Spleen (tissue), 11 donors: Measurements from ENCODE around the gene QRFP. TPM values are rescaled to one million over a fixed set of nuclear protein-coding genes. Genes with fewer than 3 reads are reported as not detected.

Experiments
- DNase-seq: peaks from one replicate; pipeline ENCODE4 v3.0.0-alpha.2; 2020
- H3K27ac ChIP-seq, 8 donors: fragments of 200-600 bp; sonication (generic) in 7 of 8; 1 replicate in 4 of 8; 2 replicates in 4 of 8; pipeline versions ENCODE4 v1.5.0 to v1.8.0; 2016 to 2021; ENCODE audit warnings: inconsistent platforms in 4 of 8, mild to moderate bottlenecking in 4 of 8, moderate library complexity in 1 of 8
- H3K27me3 ChIP-seq, 7 donors: fragments of 200-600 bp; sonication (generic) in 6 of 7; replicated peaks in 1 of 7; 1 replicate in 4 of 7; 2 replicates in 3 of 7; pipeline versions ENCODE4 v1.5.0 to v1.8.0; 2016 to 2021; ENCODE audit warnings: inconsistent platforms in 3 of 7, mild to moderate bottlenecking in 1 of 7
- H3K36me3 ChIP-seq, 6 donors: fragments of 200-600 bp; sonication (generic) in 5 of 6; 1 replicate in 4 of 6; 2 replicates in 2 of 6; pipeline versions ENCODE4 v1.5.0 to v1.8.0; 2016 to 2021; ENCODE audit warnings: inconsistent platforms in 2 of 6
- H3K4me1 ChIP-seq, 6 donors: fragments of 200-600 bp; sonication (generic) in 5 of 6; 1 replicate in 3 of 6; 2 replicates in 3 of 6; pipeline versions ENCODE4 v1.5.0 to v1.8.0; 2016 to 2021; ENCODE audit warnings: inconsistent platforms in 3 of 6
- H3K4me3 ChIP-seq, 8 donors: fragments of 200-600 bp; sonication (generic) in 7 of 8; 1 replicate in 4 of 8; 2 replicates in 4 of 8; pipeline versions ENCODE4 v1.5.0 to v1.8.0; 2016 to 2021; ENCODE audit warnings: inconsistent platforms in 4 of 8, mild to moderate bottlenecking in 4 of 8, moderate library complexity in 2 of 8
- H3K9me3 ChIP-seq, 8 donors: fragments of 200-600 bp; sonication (generic) in 7 of 8; 1 replicate in 4 of 8; 2 replicates in 4 of 8; pipeline versions ENCODE4 v1.5.0 to v1.8.0; 2016 to 2021; ENCODE audit warnings: inconsistent platforms in 4 of 8
- POLR2A ChIP-seq, 3 donors: fragments of 450-650 bp; IDR thresholded peaks; one replicate each; pipeline ENCODE4 v1.5.1; 2017; ENCODE audit warnings: antibody characterized with exemption in 3 of 3, mild to moderate bottlenecking in 1 of 3
- POLR2AphosphoS5 ChIP-seq, 3 donors: sonication (generic); formaldehyde crosslinking; IDR thresholded peaks; one replicate each; pipeline ENCODE4 v1.5.1; 2017; ENCODE audit warnings: antibody characterized with exemption in 3 of 3
- WGBS, 5 donors: extraction: QIAGEN DNeasy Blood & Tissue Kit in 3 of 5; methylation state at CpG; one replicate each; pipeline versions ENCODE4 v1.1.5 to v1.1.7; 2013 to 2018; 5-methylcytosine and 5-hydroxymethylcytosine counted together
- intact Hi-C: fragments of 100-400 bp; cut with DNase I; formaldehyde crosslinking; loops from one replicate; pipeline ENCODE4 v1.15.0; 2023; ENCODE audit warnings: low total_unique reads
- polyA plus RNA-seq, 3 donors: library from polyadenylated mRNA; stranded (reverse); fragments of 200-250 nt; gene quantifications; one replicate each; pipeline ENCODE4 v1.2.1, GENCODE V29; 2013
- total RNA-seq, 7 donors: library from RNA; depleted of rRNA in 3 of 7; stranded (reverse); fragments of >200 nt in 3 of 7; fragmentation: NEBNext Ultra II Directional in 4 of 7; extraction: Animal tissue kit (Norgen Biotek cat#: 25700) in 4 of 7; gene quantifications; one replicate each; pipeline versions ENCODE4 v1.1.0 to v1.2.1, GENCODE V29; 2016 to 2021
- TF ChIP-seq, protein P1 (sequence below), 11 experiments: fragments of 200-600 bp in 7 of 11; fragments of 450-650 bp in 4 of 11; sonication (generic) in 4 of 11; IDR thresholded peaks in 8 of 11; conservative IDR thresholded peaks in 3 of 11; 1 replicate in 7 of 11; 2 replicates in 4 of 11; pipeline versions ENCODE4 v1.4.0 to v1.8.0; 2016 to 2021; ENCODE audit warnings: antibody characterized with exemption in 11 of 11, inconsistent platforms in 4 of 11, mild to moderate bottlenecking in 1 of 11
- donor health status: healthy with polysubstance abuse.
- donor health status: DM: no; HTN: no; CAD: no; lungs with moderate emphysema.
- donor health status: DM: no; HTN: no; CAD: no.
- donor health status: Bipolar disorder and iron deficiency.
- donor health status: healthy.
- donor health status: DM: no; HTN: no; CAD: no.
- donor health status: DM: yes; HTN: yes; CAD: no.

Gene QRFP
- total and polyA plus RNA-seq, 10 donors = 0.13 to 0.16 TPM; not detected in 8

DNA sequence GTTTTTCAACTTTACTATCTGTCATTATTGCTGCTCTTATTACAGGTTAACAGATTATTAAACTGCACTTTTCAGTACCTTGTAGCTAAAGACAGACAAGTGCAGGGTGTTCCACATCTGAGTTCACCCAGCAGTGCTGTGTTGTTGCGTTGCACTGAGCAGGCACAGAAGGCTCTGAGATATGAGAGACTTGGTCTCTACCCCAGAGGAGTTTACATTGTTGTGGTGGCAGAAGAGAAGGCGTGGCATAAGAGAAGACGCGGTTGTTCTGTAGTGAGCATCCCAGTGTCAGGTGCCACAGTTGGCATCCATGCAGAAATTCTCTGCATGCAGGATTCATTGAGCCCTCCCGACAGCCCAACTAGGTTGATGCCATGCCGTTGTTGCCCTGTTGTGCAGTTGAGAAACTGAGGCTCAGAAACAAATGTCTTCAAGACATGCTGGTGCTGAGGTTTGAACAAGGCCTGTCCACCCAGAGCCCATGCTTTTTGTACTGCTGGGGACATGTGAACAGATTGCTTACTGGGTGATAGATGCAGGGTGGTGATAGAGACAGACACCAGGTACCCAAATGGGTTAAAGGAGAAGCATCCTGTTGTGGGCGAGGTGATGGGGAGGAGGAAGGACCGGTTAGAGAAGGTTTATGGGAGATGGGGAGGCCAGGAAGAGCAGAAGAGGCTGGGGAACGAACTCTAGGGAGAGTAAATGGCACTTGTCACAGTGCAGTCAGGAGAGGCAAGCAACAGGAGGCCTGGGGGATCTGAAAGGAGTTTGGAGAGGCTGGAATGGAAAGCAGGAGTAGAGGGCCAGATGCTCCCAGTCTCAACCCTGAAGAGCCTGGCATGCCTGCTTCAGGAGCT lies 53.3 kb downstream of the QRFP start:
- Histone ChIP-seq H3K4me3 (no peak overlapping the region), H3K9me3 (no peaks in the 10 kb centered on the region), H3K4me1 (peaks cover under 1 to 99% (median 67%) of the 10 kb centered on the region in 6 donors), H3K27me3 (no peaks in the 10 kb centered on the region), H3K36me3 (no peaks in the 10 kb centered on the region), H3K27ac (peak overlapping the region in 1 of 8 donors; percentile 13)
- DNase-seq = no peak
- no peak for TF ChIP-seq POLR2A (IDR thresholded peaks at IDR 0.05)
- no peak for TF ChIP-seq POLR2AphosphoS5 (IDR thresholded peaks at IDR 0.05)
- TF ChIP-seq, protein P1, sequence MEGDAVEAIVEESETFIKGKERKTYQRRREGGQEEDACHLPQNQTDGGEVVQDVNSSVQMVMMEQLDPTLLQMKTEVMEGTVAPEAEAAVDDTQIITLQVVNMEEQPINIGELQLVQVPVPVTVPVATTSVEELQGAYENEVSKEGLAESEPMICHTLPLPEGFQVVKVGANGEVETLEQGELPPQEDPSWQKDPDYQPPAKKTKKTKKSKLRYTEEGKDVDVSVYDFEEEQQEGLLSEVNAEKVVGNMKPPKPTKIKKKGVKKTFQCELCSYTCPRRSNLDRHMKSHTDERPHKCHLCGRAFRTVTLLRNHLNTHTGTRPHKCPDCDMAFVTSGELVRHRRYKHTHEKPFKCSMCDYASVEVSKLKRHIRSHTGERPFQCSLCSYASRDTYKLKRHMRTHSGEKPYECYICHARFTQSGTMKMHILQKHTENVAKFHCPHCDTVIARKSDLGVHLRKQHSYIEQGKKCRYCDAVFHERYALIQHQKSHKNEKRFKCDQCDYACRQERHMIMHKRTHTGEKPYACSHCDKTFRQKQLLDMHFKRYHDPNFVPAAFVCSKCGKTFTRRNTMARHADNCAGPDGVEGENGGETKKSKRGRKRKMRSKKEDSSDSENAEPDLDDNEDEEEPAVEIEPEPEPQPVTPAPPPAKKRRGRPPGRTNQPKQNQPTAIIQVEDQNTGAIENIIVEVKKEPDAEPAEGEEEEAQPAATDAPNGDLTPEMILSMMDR (IDR thresholded peaks at IDR 0.05 in 8 of 11, conservative IDR thresholded peaks at IDR 0.05 in 3 of 11) = no peak
- 82 to 91% (median 86%) methylated on average over 9 of the region's 9 CpGs for WGBS, 5 donors
- intact Hi-C loops = no loop called here

Other genes with a start within 250 kb of the QRFP start
- gene PRDM12, start 232.2 kb downstream of the QRFP start, total RNA-seq = not detected
- under 1 TPM in 2 of 3 donors, not detected in 1; 0.06 to 0.07 TPM for gene PRDM12, start 232.2 kb downstream of the QRFP start, polyA plus RNA-seq
- 10 to 100 TPM; 23.8 to 34.6 (median 26.1) TPM for gene EXOSC2, start 203.0 kb downstream of the QRFP start, total RNA-seq
- gene EXOSC2, start 203.0 kb downstream of the QRFP start, polyA plus RNA-seq = 10 to 100 TPM; 16.9 to 22.8 (median 17.2) TPM
- gene ABL1, start 61.6 kb downstream of the QRFP start, total RNA-seq = 10 to 100 TPM; 36.2 to 76.7 (median 55.5) TPM
- gene ABL1, start 61.6 kb downstream of the QRFP start, polyA plus RNA-seq = 10 to 100 TPM in 2 of 3 donors, 1 to 10 TPM in 1; 9.7 to 17.0 (median 11.5) TPM
- gene FIBCD1, start 42.4 kb upstream of the QRFP start, total RNA-seq = under 1 TPM in 4 of 7 donors, not detected in 3; 0.26 to 0.51 (median 0.44) TPM
- under 1 TPM; 0.02 to 0.35 (median 0.06) TPM for gene FIBCD1, start 42.4 kb upstream of the QRFP start, polyA plus RNA-seq
- 10 to 100 TPM; 11.7 to 79.5 (median 36.2) TPM for gene LAMC3, start 112.4 kb upstream of the QRFP start, total RNA-seq
- gene LAMC3, start 112.4 kb upstream of the QRFP start, polyA plus RNA-seq = 10 to 100 TPM in 2 of 3 donors, 1 to 10 TPM in 1; 9.1 to 30.1 (median 20.5) TPM
- 100 to 1,000 TPM; 141 to 596 (median 254) TPM for gene AIF1L, start 199.7 kb upstream of the QRFP start, total RNA-seq
- 100 to 1,000 TPM in 1 of 3 donors, 10 to 100 TPM in 2; 47.4 to 251 (median 59.4) TPM for gene AIF1L, start 199.7 kb upstream of the QRFP start, polyA plus RNA-seq
- gene NUP214, start 228.8 kb upstream of the QRFP start, total RNA-seq = 100 to 1,000 TPM in 6 of 7 donors, 10 to 100 TPM in 1; 70.4 to 182 (median 140) TPM
- gene NUP214, start 228.8 kb upstream of the QRFP start, polyA plus RNA-seq = 10 to 100 TPM; 21.4 to 54.7 (median 54.2) TPM